Muscle layer of colon (tissue), 2 donors: Measurements from ENCODE around the gene LRRC75A.

ENCODE experiments used
- H3K27ac ChIP-seq: one replicate; pipeline ENCODE4 v1.7.0; 2013; ENCODE audit warnings: low read depth, mild to moderate bottlenecking, low read length, moderate library complexity
- H3K27me3 ChIP-seq, 2 donors: one replicate each; pipeline ENCODE4 v1.7.0; 2013; ENCODE audit warnings: low read length in 2 of 2, mild to moderate bottlenecking in 2 of 2; ENCODE audit not compliant: insufficient read depth in 2 of 2, control insufficient read depth in 1 of 2
- H3K36me3 ChIP-seq: one replicate; pipeline ENCODE4 v1.7.0; 2013; ENCODE audit warnings: mild to moderate bottlenecking, low read length; ENCODE audit not compliant: insufficient read depth
- H3K4me1 ChIP-seq: one replicate; pipeline ENCODE4 v1.7.0; 2013; ENCODE audit warnings: mild to moderate bottlenecking, low read length; ENCODE audit not compliant: insufficient read depth
- H3K4me3 ChIP-seq, 2 donors: one replicate each; pipeline ENCODE4 v1.7.0; 2013; ENCODE audit warnings: low read length in 2 of 2, low read depth in 1 of 2, mild to moderate bottlenecking in 1 of 2, moderate library complexity in 1 of 2
- H3K9ac ChIP-seq: one replicate; pipeline ENCODE4 v1.7.0; 2013; ENCODE audit warnings: low read length
- H3K9me3 ChIP-seq: one replicate; pipeline ENCODE4 v1.7.0; 2013; ENCODE audit warnings: mild to moderate bottlenecking, low read length
- donor health status: abdominal sarcoma.
- donor health status: Adenocarcinoma of cecum.

The LRRC75A gene

DNA sequence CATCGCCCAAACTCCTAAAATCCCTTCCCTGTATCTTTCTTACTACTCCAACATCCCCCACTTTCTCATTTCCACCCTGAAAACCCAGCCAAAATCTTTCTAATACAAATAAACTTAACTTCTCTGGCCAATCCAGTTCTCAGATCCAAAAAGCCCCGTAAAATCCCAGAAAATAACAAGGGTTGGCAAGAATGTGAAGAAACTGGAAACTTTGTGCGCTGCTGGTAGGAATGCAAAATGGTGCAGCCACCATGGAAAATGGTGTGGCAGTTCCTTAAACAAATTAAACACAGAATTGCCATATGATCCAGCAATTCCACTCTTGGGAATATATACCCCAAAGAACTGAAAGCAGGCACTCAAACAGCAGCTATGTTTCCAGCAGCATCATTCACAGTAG lies 24.1 kb downstream of the LRRC75A start:
- no peaks in the 10 kb centered on the region for H3K9me3 ChIP-seq
- H3K4me3 ChIP-seq = no peak overlapping the region
- H3K27ac ChIP-seq = no peak overlapping the region
- H3K36me3 ChIP-seq = no peaks in the 10 kb centered on the region
- H3K4me1 ChIP-seq = peaks cover 24% of the 10 kb centered on the region
- no peak overlapping the region for H3K9ac ChIP-seq
- no peaks in the 10 kb centered on the region for H3K27me3 ChIP-seq

- no peaks in the 10 kb centered on the region for H3K9me3 ChIP-seq
- peaks cover 27% of the 10 kb centered on the region for H3K4me1 ChIP-seq
- no peaks in the 10 kb centered on the region for H3K27me3 ChIP-seq
- no peak overlapping the region for H3K4me3 ChIP-seq
- H3K27ac ChIP-seq = no peak overlapping the region
- no peak overlapping the region for H3K9ac ChIP-seq
- H3K36me3 ChIP-seq = no peaks in the 10 kb centered on the region
Measured at GRCh38 chr17:16467044-16467443, 24.9 kb downstream of the LRRC75A start.

DNA sequence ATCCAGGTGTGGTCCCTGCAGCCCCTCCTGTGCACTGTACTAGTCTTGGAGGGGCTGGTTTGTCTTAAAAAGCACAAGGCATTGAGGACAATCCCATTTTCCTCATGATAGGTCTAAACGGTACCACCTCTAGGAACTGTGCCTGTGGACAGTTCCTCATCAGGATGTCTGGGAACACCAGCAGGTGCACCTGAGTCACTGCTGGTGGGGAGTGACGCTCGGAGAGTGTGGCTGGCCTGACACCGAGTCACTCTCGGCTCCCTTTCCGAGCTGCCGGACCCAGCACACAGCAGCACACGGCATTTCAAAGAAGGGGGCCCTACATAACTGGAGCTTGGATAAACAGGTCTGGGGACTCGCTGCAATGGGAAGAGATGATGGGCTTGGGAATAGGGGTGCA lies 25.6 kb downstream of the LRRC75A start:
- Histone ChIP-seq H3K27me3 (no peaks in the 10 kb centered on the region), H3K36me3 (no peaks in the 10 kb centered on the region)

GRCh38 chr17:16465861-16466338 lies 26.1 kb downstream of the LRRC75A start:
- Histone ChIP-seq H3K9ac (no peak overlapping the region), H3K27me3 (no peaks in the 10 kb centered on the region), H3K4me3 (no peak overlapping the region), H3K4me1 (peaks cover 27% of the 10 kb centered on the region), H3K27ac (no peak overlapping the region), H3K9me3 (no peaks in the 10 kb centered on the region), H3K36me3 (no peaks in the 10 kb centered on the region)

More for the DNA sequence above, 25.6 kb downstream of the LRRC75A start:
- Histone ChIP-seq H3K9ac (no peak overlapping the region), H3K4me1 (peaks cover 27% of the 10 kb centered on the region), H3K27ac (no peak overlapping the region), H3K9me3 (no peaks in the 10 kb centered on the region), H3K4me3 (no peak overlapping the region)

- Histone ChIP-seq H3K4me3 (no peak overlapping the region), H3K9me3 (no peaks in the 10 kb centered on the region), H3K36me3 (no peaks in the 10 kb centered on the region), H3K27me3 (no peaks in the 10 kb centered on the region), H3K4me1 (peaks cover 27% of the 10 kb centered on the region), H3K27ac (no peak overlapping the region), H3K9ac (no peak overlapping the region)
Measured at GRCh38 chr17:16465052-16465312, 27.0 kb downstream of the LRRC75A start.

DNA sequence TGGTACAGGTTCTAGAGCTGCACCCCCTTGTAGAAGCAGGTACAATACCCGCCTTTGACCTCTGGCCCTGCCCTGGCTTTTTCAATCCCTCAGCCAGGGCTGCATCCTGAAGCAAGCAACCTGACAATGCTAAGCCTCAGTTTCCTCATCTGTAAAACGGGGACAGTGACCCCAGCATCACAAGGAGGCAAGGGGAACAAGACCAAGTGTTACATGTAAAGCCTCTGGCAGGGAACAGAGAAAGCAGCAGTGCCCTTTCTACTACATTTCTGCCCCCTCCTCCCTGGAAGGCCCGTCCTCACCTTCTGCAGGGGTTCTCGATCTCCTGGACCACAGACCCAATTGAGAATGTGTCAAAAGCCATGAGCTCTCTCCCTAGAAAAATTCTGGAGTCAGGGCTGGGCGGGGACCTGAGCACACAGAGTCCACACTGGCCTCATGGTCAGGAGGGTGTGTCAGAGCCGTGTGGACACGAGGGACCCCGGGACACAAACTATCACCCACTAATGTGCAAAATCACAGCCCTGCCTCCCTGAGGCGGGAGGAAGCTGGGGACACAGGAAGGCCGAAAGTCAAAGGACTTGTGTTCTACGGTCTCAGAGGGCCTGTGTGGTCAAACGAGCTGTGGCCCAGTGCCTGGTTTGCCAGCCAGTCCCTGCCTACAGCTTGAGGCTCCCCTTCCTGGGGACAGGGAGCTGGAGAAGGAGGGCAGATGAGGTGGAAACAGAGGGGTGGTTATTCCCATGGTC lies 27.5 kb downstream of the LRRC75A start:
- Histone ChIP-seq H3K27ac (no peak overlapping the region), H3K4me3 (no peak overlapping the region), H3K27me3 (no peaks in the 10 kb centered on the region), H3K9me3 (no peaks in the 10 kb centered on the region), H3K9ac (no peak overlapping the region), H3K4me1 (peaks cover 27% of the 10 kb centered on the region), H3K36me3 (no peaks in the 10 kb centered on the region)

- Histone ChIP-seq H3K9ac (no peak overlapping the region), H3K36me3 (no peaks in the 10 kb centered on the region), H3K4me1 (peaks cover 27% of the 10 kb centered on the region), H3K27me3 (no peaks in the 10 kb centered on the region), H3K9me3 (no peaks in the 10 kb centered on the region), H3K4me3 (no peak overlapping the region), H3K27ac (no peak overlapping the region)
Measured at GRCh38 chr17:16463358-16464302, 28.4 kb downstream of the LRRC75A start.

GRCh38 chr17:16462070-16462864 lies 29.7 kb downstream of the LRRC75A start:
- no peak overlapping the region for H3K4me3 ChIP-seq
- H3K36me3 ChIP-seq = no peaks in the 10 kb centered on the region
- H3K9me3 ChIP-seq = no peaks in the 10 kb centered on the region
- peaks cover 27% of the 10 kb centered on the region for H3K4me1 ChIP-seq
- H3K27me3 ChIP-seq = no peaks in the 10 kb centered on the region
- no peak overlapping the region for H3K9ac ChIP-seq
- no peak overlapping the region for H3K27ac ChIP-seq

- Histone ChIP-seq H3K27me3 (no peaks in the 10 kb centered on the region), H3K9ac (no peak overlapping the region), H3K4me3 (no peak overlapping the region), H3K9me3 (no peaks in the 10 kb centered on the region), H3K36me3 (no peaks in the 10 kb centered on the region), H3K27ac (no peak overlapping the region), H3K4me1 (peaks cover 27% of the 10 kb centered on the region)
Measured at GRCh38 chr17:16461606-16461866, 30.5 kb downstream of the LRRC75A start.

DNA sequence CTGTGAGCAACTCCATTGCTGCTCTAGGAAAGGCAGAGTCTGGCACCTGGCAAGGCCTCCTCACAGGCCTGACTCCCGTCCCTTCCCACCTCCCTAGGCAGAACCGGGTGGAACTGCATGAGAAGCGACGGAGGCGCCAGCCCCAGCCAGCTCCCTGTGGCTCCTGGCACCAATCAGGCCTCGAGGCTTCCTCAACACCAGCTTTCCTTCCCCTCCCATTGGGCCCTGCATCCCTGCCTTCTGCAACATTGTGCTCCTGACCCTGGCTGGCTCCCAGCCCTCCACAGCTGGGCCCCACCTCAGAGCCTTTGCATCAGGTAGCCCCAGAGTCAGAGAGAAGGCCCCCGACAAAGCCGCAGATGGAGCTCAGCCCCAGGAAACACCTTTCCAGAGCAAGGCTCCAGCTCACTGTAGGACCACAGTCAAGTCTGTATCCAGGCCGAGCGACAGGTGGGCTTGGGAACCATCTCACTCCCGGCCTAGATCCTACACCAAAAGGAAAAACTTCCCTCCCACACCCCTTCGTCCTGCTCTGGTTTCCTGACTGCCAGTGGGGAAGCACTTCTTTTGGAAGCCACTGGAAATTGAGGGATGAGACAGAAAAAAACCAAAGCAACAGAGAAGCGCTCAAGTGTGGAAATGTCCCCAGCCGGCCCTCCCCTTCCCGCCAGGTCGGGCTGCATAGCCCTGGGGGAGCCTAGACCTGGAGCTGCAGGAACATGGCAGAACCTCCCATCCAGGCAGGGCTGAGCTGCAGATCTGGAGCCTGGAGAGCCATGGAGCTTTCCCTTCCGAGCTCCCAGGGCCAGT lies 31.0 kb downstream of the LRRC75A start:
- H3K27ac ChIP-seq = no peak overlapping the region
- H3K4me1 ChIP-seq = peaks cover 27% of the 10 kb centered on the region
- H3K9me3 ChIP-seq = no peaks in the 10 kb centered on the region
- no peak overlapping the region for H3K9ac ChIP-seq
- H3K4me3 ChIP-seq = no peak overlapping the region
- no peaks in the 10 kb centered on the region for H3K36me3 ChIP-seq
- no peaks in the 10 kb centered on the region for H3K27me3 ChIP-seq
